PC-9 (cell line): Measurements from ENCODE around the gene FLVCR1.

Source experiments
- CTCF ChIP-seq: fragments of 200-600 bp; sonication (generic); conservative IDR thresholded peaks from 2 replicates; pipeline ENCODE4 v1.6.1; 2017; ENCODE audit warnings: mixed run types, antibody characterized with exemption, mild to moderate bottlenecking, moderate library complexity
- EZH2 ChIP-seq: fragments of 200-600 bp; sonication (generic); IDR thresholded peaks from 2 replicates; pipeline ENCODE4 v1.8.0; 2017; ENCODE audit warnings: antibody characterized with exemption, low read depth

GRCh38 chr1:212857992-212858460 is at the start of gene FLVCR1:
- TF ChIP-seq CTCF (no peak; the same call in 1 of the 2 replicates), EZH2 (no peak)
